ENCODE measurements around the gene NPIPB4. TPM values are rescaled to one million over a fixed set of nuclear protein-coding genes. Genes with fewer than 3 reads are reported as not detected.

Gene NPIPB4
- 4.7 and 5.4 TPM in 2 replicates for total RNA-seq

GRCh38 chr16:21857656-21858055 lies at the start of gene NPIPB4:
Gene NPIPB4, minus strand, starts transcription at chr16:21857756. Its CDS starts 378 bp downstream, at chr16:21857378.

Other genes with a start within 250 kb of the NPIPB4 start
- gene IGSF6, start 205.1 kb downstream of the NPIPB4 start, total RNA-seq: not detected in 2 replicates
- gene OTOA, start 193.8 kb downstream of the NPIPB4 start, total RNA-seq: 0.20 TPM in 1 of 2 replicates, not detected in the other
- gene UQCRC2, start 95.6 kb upstream of the NPIPB4 start, total RNA-seq: 138 and 174 TPM in 2 replicates
- gene PDZD9, start 143.4 kb upstream of the NPIPB4 start, total RNA-seq: not detected in 2 replicates
- 26.9 and 28.9 TPM in 2 replicates for gene MOSMO, start 150.4 kb upstream of the NPIPB4 start, total RNA-seq
- gene VWA3A, start 234.8 kb upstream of the NPIPB4 start, total RNA-seq: not detected in 2 replicates